Measurements from ENCODE around the gene CLEC2B. TPM values are rescaled to one million over a fixed set of nuclear protein-coding genes. Genes with fewer than 3 reads are reported as not detected.

The CLEC2B gene
- total RNA-seq, 1 experiment from 2014 or later: not detected

GRCh38 chr12:9907769-9908168, 38.6 kb upstream of the CLEC2B start:
- H3K27me3 Mint-ChIP-seq (ENCODE audit: low read depth): 0 out of 2 replicates have a peak, but pooled peaks cover 2% of the 10 kb centered on the region
- H3K27ac Mint-ChIP-seq: no peak overlapping the region
- Histone ChIP-seq H4K8ac (replicated peaks; ENCODE audit: insufficient read length, low read depth, low read length) (no peak overlapping the region), H2AFZ (ENCODE audit: low read length) (no peak overlapping the region), H3K23me2 (ENCODE audit: insufficient read length, low read depth, low read length, poor library complexity, severe bottlenecking) (no peaks in the 10 kb centered on the region), H3K4me2 (ENCODE audit: insufficient read depth, insufficient read length, low read length) (no peak overlapping the region), H2BK5ac (ENCODE audit: insufficient read length, low read length) (no peak overlapping the region), H2BK12ac (ENCODE audit: insufficient read length, low read depth, low read length) (no peak overlapping the region), H3K9ac (ENCODE audit: extremely low read depth, insufficient read length, low read length) (no peak overlapping the region), H3K14ac (ENCODE audit: insufficient read depth, low read length) (no peak overlapping the region), H2AK5ac (ENCODE audit: insufficient read length, low read length) (no peak overlapping the region), H3K23ac (ENCODE audit: insufficient read length, low read depth, low read length) (no peak overlapping the region), H3K18ac (ENCODE audit: insufficient read length, low read depth, low read length) (no peak overlapping the region), H2BK15ac (ENCODE audit: low read depth, low read length) (no peak overlapping the region), H3K56ac (ENCODE audit: insufficient read length, low read depth, low read length) (no peak overlapping the region), H3K9me3 (ENCODE audit: control insufficient read depth, low read depth, low read length) (peaks cover 13% of the 10 kb centered on the region), H3K27ac (ENCODE audit: insufficient read length, low read depth, low read length) (no peak overlapping the region), H4K20me1 (ENCODE audit: control insufficient read depth, insufficient read depth, insufficient read length) (no peaks in the 10 kb centered on the region), H4K5ac (ENCODE audit: insufficient read length, low read depth, low read length) (no peak overlapping the region), H2BK120ac (ENCODE audit: low read depth, low read length, poor library complexity, severe bottlenecking) (no peak overlapping the region), H3K4me1 (ENCODE audit: insufficient read depth, low read length) (no peaks in the 10 kb centered on the region), H3K4ac (ENCODE audit: low read depth, low read length) (no peak overlapping the region), H3K27me3 (ENCODE audit: insufficient read depth, low read length) (no peaks in the 10 kb centered on the region), H3K79me1 (ENCODE audit: insufficient read depth, low read depth, low read length, poor library complexity, severe bottlenecking) (no peaks in the 10 kb centered on the region), H3K79me2 (ENCODE audit: insufficient read depth, low read length) (no peaks in the 10 kb centered on the region), H2BK20ac (ENCODE audit: low read depth, low read length, poor library complexity, severe bottlenecking) (no peak overlapping the region), H4K91ac (ENCODE audit: insufficient read length, low read depth, low read length) (no peak overlapping the region), H3T11ph (ENCODE audit: low read length) (no peak overlapping the region)
- peaks cover 21 to 49% (median 47%) of the 10 kb centered on the region in 3 experiments for H3K36me3 Mint-ChIP-seq (ENCODE audit: insufficient read depth in 1 of 3, low read depth in 3 of 3)
- H3K4me1 Mint-ChIP-seq: no peaks in the 10 kb centered on the region
- no peak for TF ChIP-seq CTCF (conservative IDR thresholded peaks at IDR 0.05)
- no peak overlapping the region for H3K4me3 Mint-ChIP-seq
- WGBS (ENCODE audit: extremely low coverage, insufficient read length, low lambda C conversion rate): no CpG with 5 or more reads among the region's 7 CpGs
- DNase-seq: no peak
- H3K9me3 Mint-ChIP-seq: peaks cover 43 to 50% of the 10 kb centered on the region in 2 experiments

Data from H9 (cell line).